HepG2 (cell line): ENCODE data around the gene DMXL2. TPM values are rescaled to one million over a fixed set of nuclear protein-coding genes. Genes with fewer than 3 reads are reported as not detected.
A peak's percentile ranks its signal among the peaks of the same experiment; 100 is the strongest.

ENCODE experiments used
- DNMT1 ChIP-seq: sonication (generic); formaldehyde crosslinking; IDR thresholded peaks from 2 replicates; pipeline ENCODE4 v1.5.1; 2020; ENCODE audit warnings: mild to moderate bottlenecking, missing genetic modification reagents
- HNRNPUL1 ChIP-seq: fragments of 200-400 bp; formaldehyde crosslinking; IDR thresholded peaks from 2 replicates; pipeline ENCODE4 v1.6.1; 2017; ENCODE audit warnings: low read depth, mild to moderate bottlenecking, low read length, moderate library complexity
- IRX3 ChIP-seq: sonication (generic); formaldehyde crosslinking; IDR thresholded peaks from 2 replicates; pipeline ENCODE4 v1.8.1; 2023; ENCODE audit warnings: mild to moderate bottlenecking, low read depth, missing genetic modification reagents, borderline replicate concordance
- PRPF4 ChIP-seq: fragments of 200-400 bp; formaldehyde crosslinking; IDR thresholded peaks from 2 replicates; pipeline ENCODE4 v1.6.1; 2016; ENCODE audit warnings: low read length, low read depth; ENCODE audit not compliant: poor library complexity, severe bottlenecking
- RBM22 ChIP-seq: fragments of 200-400 bp; formaldehyde crosslinking; optimal IDR thresholded peaks from 2 replicates; pipeline ENCODE3; 2017; ENCODE audit warnings: mild to moderate bottlenecking, low read length, moderate library complexity
- SIN3A ChIP-seq: IDR thresholded peaks from 2 replicates; pipeline ENCODE4 v1.6.1; 2011; ENCODE audit warnings: low read depth, mild to moderate bottlenecking, control low read depth, low read length, borderline replicate concordance
- SP4 ChIP-seq: sonication (generic); formaldehyde crosslinking; IDR thresholded peaks from 2 replicates; pipeline ENCODE4 v1.8.1; 2023; ENCODE audit warnings: mild to moderate bottlenecking, missing genetic modification reagents
- SRSF4 ChIP-seq: fragments of 200-400 bp; formaldehyde crosslinking; IDR thresholded peaks from one replicate; pipeline ENCODE4 v1.6.1; 2018; ENCODE audit warnings: mild to moderate bottlenecking, low read depth, low read length, moderate library complexity; ENCODE audit not compliant: poor library complexity, severe bottlenecking
- ZC3H13 ChIP-seq: sonication (generic); formaldehyde crosslinking; IDR thresholded peaks from 2 replicates; pipeline ENCODE4 v1.8.1; 2023; ENCODE audit warnings: mild to moderate bottlenecking, missing genetic modification reagents, moderate library complexity
- ZKSCAN8 ChIP-seq: IDR thresholded peaks from 2 replicates; pipeline ENCODE4 v1.6.1; 2016; ENCODE audit warnings: borderline replicate concordance, missing genetic modification reagents, missing compliant biosample characterization
- ZNF354B ChIP-seq: sonication (generic); formaldehyde crosslinking; IDR thresholded peaks from 2 replicates; pipeline ENCODE4 v1.8.0; 2022; ENCODE audit warnings: mild to moderate bottlenecking, missing genetic modification reagents
- polyA plus RNA-seq, 8 experiments: library from polyadenylated mRNA; depleted of rRNA in 3 of 8; stranded (reverse) in 7 of 8; unstranded in 1 of 8; fragments of >200 nt; fragmentation: Illumina TruSeq in 4 of 8; extraction: Trizol in 4 of 8; gene quantifications; 2 replicates each; pipeline versions ENCODE4 v1.2.1 to v1.2.3, GENCODE V29; 2011 to 2016; ENCODE audit warnings: low read depth in 4 of 8, missing spikeins in 1 of 8, mixed read lengths in 1 of 8; ENCODE audit not compliant: insufficient read depth in 1 of 8
- total RNA-seq, 5 experiments: library from RNA; depleted of rRNA; stranded (reverse); fragments of >200 nt; fragmentation: Illumina TruSeq; extraction: Trizol; gene quantifications; 2 replicates each; pipeline ENCODE4 v1.2.3, GENCODE V29; 2016; ENCODE audit warnings: low read depth in 1 of 5
- TF ChIP-seq, protein P1 (sequence below): IDR thresholded peaks from 2 replicates; pipeline ENCODE4 v1.6.1; 2016; ENCODE audit warnings: missing biosample characterization, missing genetic modification reagents, low read depth
- TF ChIP-seq, protein P2 (sequence below): sonication (generic); formaldehyde crosslinking; IDR thresholded peaks from 2 replicates; pipeline ENCODE4 v1.5.0; 2020; ENCODE audit warnings: missing genetic modification reagents
- TF ChIP-seq, protein P3 (sequence below): sonication (generic); formaldehyde crosslinking; IDR thresholded peaks from 2 replicates; pipeline ENCODE4 v1.4.0; 2020; ENCODE audit warnings: low read depth, mild to moderate bottlenecking, missing genetic modification reagents
- TF ChIP-seq, protein P4 (sequence below): sonication (generic); formaldehyde crosslinking; IDR thresholded peaks from 2 replicates; pipeline ENCODE4 v1.5.0; 2020; ENCODE audit warnings: mild to moderate bottlenecking, missing genetic modification reagents, borderline replicate concordance
- TF ChIP-seq, protein P5 (sequence below): sonication (generic); formaldehyde crosslinking; IDR thresholded peaks from 2 replicates; pipeline ENCODE4 v1.4.0; 2020; ENCODE audit warnings: mild to moderate bottlenecking, low read depth, missing genetic modification reagents

Gene DMXL2
- total and polyA plus RNA-seq, 2 of the 13 experiments (the other 11 are each of a cell fraction or from before 2014, with no cell fraction given): 11.6 to 15.3 TPM

DNA sequence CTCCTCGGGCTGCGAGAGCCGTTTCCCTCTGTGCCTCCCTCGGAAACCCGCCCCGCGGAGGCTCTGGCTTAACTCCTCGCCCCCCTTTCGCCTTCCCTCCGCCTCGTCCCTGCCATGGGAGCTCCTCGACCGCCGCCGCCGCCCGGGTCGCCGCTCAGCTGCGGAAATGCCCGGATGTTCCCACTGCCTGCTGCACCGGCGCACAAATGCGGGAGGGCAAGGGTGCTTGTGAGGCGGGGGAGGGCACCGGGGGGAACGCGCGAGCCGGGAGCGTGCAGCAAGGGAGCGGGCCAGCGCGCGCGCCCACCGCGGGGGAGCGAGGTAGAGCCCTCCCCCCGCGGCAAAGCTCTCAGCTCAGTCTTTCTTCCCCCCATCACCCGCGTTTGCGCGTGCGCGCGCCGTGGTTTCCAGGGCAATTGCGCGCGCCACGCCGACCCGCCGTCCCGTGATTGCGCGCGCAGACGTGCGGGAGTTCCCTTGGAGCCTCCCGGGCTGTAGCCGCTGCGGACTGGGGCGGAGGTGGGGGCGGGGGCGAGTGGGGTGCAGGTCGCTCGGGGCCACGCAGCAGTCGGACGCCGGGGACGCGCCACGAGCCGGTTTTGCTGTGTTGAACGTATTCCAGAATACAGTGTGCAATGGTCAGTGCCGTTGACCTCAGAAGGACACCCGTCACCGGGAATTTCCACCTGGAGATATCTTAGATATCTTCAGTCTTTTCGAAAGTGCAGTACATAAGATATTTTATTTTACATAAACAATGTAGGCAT lies at the start of gene DMXL2 (continued):
- TF ChIP-seq, protein P1, sequence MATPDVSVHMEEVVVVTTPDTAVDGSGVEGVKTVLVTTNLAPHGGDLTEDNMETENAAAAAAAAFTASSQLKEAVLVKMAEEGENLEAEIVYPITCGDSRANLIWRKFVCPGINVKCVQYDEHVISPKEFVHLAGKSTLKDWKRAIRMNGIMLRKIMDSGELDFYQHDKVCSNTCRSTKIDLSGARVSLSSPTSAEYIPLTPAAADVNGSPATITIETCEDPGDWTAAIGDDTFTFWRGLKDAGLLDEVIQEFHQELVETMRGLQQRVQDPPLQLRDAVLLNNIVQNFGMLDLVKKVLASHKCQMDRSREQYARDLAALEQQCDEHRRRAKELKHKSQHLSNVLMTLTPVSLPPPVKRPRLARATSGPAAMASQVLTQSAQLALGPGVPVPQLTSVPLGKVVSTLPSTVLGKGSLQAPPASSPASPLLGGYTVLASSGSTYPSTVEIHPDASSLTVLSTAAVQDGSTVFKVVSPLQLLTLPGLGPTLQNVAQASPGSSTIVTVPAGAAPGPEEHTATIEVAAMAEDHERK (CRISPR knock-in tag): no peak
- TF ChIP-seq RBM22 (no peak), SP4 (no peak), ZC3H13 (CRISPR knock-in tag) (peak; percentile 86; the same call in 1 of the 2 replicates), DNMT1 (no peak), PRPF4 (no peak), ZKSCAN8 (CRISPR knock-in tag) (no peak), IRX3 (no peak), SIN3A (no peak; the same call in 1 of the 2 replicates), HNRNPUL1 (no peak), SRSF4 (no peak), ZNF354B (CRISPR knock-in tag) (no peak)
- TF ChIP-seq, protein P2, sequence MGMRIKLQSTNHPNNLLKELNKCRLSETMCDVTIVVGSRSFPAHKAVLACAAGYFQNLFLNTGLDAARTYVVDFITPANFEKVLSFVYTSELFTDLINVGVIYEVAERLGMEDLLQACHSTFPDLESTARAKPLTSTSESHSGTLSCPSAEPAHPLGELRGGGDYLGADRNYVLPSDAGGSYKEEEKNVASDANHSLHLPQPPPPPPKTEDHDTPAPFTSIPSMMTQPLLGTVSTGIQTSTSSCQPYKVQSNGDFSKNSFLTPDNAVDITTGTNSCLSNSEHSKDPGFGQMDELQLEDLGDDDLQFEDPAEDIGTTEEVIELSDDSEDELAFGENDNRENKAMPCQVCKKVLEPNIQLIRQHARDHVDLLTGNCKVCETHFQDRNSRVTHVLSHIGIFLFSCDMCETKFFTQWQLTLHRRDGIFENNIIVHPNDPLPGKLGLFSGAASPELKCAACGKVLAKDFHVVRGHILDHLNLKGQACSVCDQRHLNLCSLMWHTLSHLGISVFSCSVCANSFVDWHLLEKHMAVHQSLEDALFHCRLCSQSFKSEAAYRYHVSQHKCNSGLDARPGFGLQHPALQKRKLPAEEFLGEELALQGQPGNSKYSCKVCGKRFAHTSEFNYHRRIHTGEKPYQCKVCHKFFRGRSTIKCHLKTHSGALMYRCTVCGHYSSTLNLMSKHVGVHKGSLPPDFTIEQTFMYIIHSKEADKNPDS (CRISPR knock-in tag): no peak
- TF ChIP-seq, protein P3, sequence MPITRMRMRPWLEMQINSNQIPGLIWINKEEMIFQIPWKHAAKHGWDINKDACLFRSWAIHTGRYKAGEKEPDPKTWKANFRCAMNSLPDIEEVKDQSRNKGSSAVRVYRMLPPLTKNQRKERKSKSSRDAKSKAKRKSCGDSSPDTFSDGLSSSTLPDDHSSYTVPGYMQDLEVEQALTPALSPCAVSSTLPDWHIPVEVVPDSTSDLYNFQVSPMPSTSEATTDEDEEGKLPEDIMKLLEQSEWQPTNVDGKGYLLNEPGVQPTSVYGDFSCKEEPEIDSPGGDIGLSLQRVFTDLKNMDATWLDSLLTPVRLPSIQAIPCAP (CRISPR knock-in tag): no peak
- TF ChIP-seq, protein P4, sequence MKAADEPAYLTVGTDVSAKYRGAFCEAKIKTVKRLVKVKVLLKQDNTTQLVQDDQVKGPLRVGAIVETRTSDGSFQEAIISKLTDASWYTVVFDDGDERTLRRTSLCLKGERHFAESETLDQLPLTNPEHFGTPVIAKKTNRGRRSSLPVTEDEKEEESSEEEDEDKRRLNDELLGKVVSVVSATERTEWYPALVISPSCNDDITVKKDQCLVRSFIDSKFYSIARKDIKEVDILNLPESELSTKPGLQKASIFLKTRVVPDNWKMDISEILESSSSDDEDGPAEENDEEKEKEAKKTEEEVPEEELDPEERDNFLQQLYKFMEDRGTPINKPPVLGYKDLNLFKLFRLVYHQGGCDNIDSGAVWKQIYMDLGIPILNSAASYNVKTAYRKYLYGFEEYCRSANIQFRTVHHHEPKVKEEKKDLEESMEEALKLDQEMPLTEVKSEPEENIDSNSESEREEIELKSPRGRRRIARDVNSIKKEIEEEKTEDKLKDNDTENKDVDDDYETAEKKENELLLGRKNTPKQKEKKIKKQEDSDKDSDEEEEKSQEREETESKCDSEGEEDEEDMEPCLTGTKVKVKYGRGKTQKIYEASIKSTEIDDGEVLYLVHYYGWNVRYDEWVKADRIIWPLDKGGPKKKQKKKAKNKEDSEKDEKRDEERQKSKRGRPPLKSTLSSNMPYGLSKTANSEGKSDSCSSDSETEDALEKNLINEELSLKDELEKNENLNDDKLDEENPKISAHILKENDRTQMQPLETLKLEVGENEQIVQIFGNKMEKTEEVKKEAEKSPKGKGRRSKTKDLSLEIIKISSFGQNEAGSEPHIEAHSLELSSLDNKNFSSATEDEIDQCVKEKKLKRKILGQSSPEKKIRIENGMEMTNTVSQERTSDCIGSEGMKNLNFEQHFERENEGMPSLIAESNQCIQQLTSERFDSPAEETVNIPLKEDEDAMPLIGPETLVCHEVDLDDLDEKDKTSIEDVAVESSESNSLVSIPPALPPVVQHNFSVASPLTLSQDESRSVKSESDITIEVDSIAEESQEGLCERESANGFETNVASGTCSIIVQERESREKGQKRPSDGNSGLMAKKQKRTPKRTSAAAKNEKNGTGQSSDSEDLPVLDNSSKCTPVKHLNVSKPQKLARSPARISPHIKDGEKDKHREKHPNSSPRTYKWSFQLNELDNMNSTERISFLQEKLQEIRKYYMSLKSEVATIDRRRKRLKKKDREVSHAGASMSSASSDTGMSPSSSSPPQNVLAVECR (CRISPR knock-in tag): peak; percentile 81
- TF ChIP-seq, protein P5, sequence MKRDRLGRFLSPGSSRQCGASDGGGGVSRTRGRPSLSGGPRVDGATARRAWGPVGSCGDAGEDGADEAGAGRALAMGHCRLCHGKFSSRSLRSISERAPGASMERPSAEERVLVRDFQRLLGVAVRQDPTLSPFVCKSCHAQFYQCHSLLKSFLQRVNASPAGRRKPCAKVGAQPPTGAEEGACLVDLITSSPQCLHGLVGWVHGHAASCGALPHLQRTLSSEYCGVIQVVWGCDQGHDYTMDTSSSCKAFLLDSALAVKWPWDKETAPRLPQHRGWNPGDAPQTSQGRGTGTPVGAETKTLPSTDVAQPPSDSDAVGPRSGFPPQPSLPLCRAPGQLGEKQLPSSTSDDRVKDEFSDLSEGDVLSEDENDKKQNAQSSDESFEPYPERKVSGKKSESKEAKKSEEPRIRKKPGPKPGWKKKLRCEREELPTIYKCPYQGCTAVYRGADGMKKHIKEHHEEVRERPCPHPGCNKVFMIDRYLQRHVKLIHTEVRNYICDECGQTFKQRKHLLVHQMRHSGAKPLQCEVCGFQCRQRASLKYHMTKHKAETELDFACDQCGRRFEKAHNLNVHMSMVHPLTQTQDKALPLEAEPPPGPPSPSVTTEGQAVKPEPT (CRISPR knock-in tag): no peak
